Measurements from ENCODE around the gene IGFBP3.

- no peak for TF ChIP-seq POLR2A (IDR thresholded peaks at IDR 0.05)
- TF ChIP-seq CTCF (IDR thresholded peaks at IDR 0.05): no peak
Measured at GRCh38 chr7:45968856-45969541, 47.9 kb upstream of the IGFBP3 start.

Data from lower leg skin (tissue), 3 donors.